MCF 10A (cell line): ENCODE measurements around the gene TUBGCP3. TPM values are rescaled to one million over a fixed set of nuclear protein-coding genes. Genes with fewer than 3 reads are reported as not detected.

Experiments
- BruUV-seq: library from RNA; stranded (reverse); fragments of 400-500 nt; replicated peaks from 2 replicates; lab custom pipeline; 2021; lab: Mats Ljungman, UMichigan
- CTCF ChIA-PET: fragments of 300-600 bp; sonication (Branson Sonifier 250); formaldehyde crosslinking; extraction: SDS; loops from one replicate; lab custom pipeline; 2021; ENCODE audit warnings: antibody characterized with exemption, inconsistent platforms; lab: Yijun Ruan, JAX
- POLR2A ChIA-PET: fragments of 300-600, 350-650 bp; sonication (Branson Sonifier 250); formaldehyde crosslinking; extraction: SDS; loops from one replicate; lab custom pipeline; 2020; ENCODE audit warnings: antibody characterized with exemption, inconsistent platforms; lab: Yijun Ruan, JAX
- DNase-seq: peaks from one replicate; pipeline ENCODE4 v3.0.0-alpha.2; 2018; ENCODE audit not compliant: unreplicated experiment
- H3K27ac Mint-ChIP-seq: one replicate; pipeline ENCODE4 v1.8.0; 2022; ENCODE audit warnings: mild to moderate bottlenecking, low read depth, mixed read lengths; ENCODE audit not compliant: unreplicated experiment
- H3K27me3 Mint-ChIP-seq: one replicate; pipeline ENCODE4 v1.8.0; 2022; ENCODE audit warnings: mixed read lengths; ENCODE audit not compliant: insufficient read depth, unreplicated experiment
- H3K36me3 Mint-ChIP-seq: one replicate; pipeline ENCODE4 v1.8.0; 2022; ENCODE audit warnings: mild to moderate bottlenecking, moderate library complexity, mixed read lengths; ENCODE audit not compliant: insufficient read depth, unreplicated experiment
- H3K4me1 Mint-ChIP-seq: one replicate; pipeline ENCODE4 v1.8.0; 2022; ENCODE audit warnings: mixed read lengths; ENCODE audit not compliant: insufficient read depth, unreplicated experiment
- H3K4me3 Mint-ChIP-seq: one replicate; pipeline ENCODE4 v1.8.0; 2022; ENCODE audit warnings: mild to moderate bottlenecking, moderate library complexity, mixed read lengths; ENCODE audit not compliant: unreplicated experiment
- H3K9me3 Mint-ChIP-seq: one replicate; pipeline ENCODE4 v1.8.0; 2022; ENCODE audit warnings: mixed read lengths; ENCODE audit not compliant: unreplicated experiment
- CTCF ChIP-seq: fragments of 200-600 bp; IDR thresholded peaks from one replicate; pipeline ENCODE4 v1.8.0; 2022; ENCODE audit warnings: antibody characterized with exemption, mild to moderate bottlenecking; ENCODE audit not compliant: unreplicated experiment
- intact Hi-C: fragments of 100-400 bp; cut with micrococcal nuclease; formaldehyde crosslinking; loops from 2 replicates; pipeline ENCODE4 v1.14.1; 2022
- total RNA-seq: library from RNA; stranded (reverse); gene quantifications from 2 replicates; pipeline ENCODE4 v1.2.3, GENCODE V29; 2022

TUBGCP3 gene
- total RNA-seq, 1 experiment from 2014 or later = 35.7 TPM

- Mint-ChIP-seq H3K4me1 (peaks cover 13% of the 10 kb centered on the region), H3K36me3 (no peaks in the 10 kb centered on the region), H3K27me3 (no peaks in the 10 kb centered on the region), H3K9me3 (no peaks in the 10 kb centered on the region), H3K27ac (no peak overlapping the region), H3K4me3 (no peak overlapping the region)
- BruUV-seq = no TSS peak
- ChIA-PET CTCF (interaction anchor here (0.6 kb wide), 1 partner anchor 1182 kb away, joined by 3 read pairs; no protein-coding TSS in a partner anchor), POLR2A (interaction anchor here (1.2 kb wide), 1 partner anchor 13 kb away, joined by 3 read pairs; the partner anchor contains the start of gene TUBGCP3)
- no peak for DNase-seq
- no peak for TF ChIP-seq CTCF
- intact Hi-C loops = no loop called here
These were observed 12.9 kb downstream of the TUBGCP3 start for GRCh38 chr13:112574834-112575613.

- POLR2A ChIA-PET = interaction anchor here (1.2 kb wide), 1 partner anchor 14 kb away, joined by 3 read pairs; the partner anchor contains the start of gene TUBGCP3
- no peak for TF ChIP-seq CTCF
- intact Hi-C loops = no loop called here
- Mint-ChIP-seq H3K27ac (no peak overlapping the region), H3K36me3 (no peaks in the 10 kb centered on the region), H3K4me1 (peaks cover 13% of the 10 kb centered on the region), H3K4me3 (no peak overlapping the region), H3K9me3 (no peaks in the 10 kb centered on the region), H3K27me3 (no peaks in the 10 kb centered on the region)
- CTCF ChIA-PET = interaction anchor here (0.6 to 0.7 kb wide), 3 partner anchors 17 to 1182 kb away, joined by 3 to 5 read pairs (median 3); no protein-coding TSS in a partner anchor
- no peak for DNase-seq
- no TSS peak for BruUV-seq
These were observed 13.5 kb downstream of the TUBGCP3 start for GRCh38 chr13:112574416-112574815.

GRCh38 chr13:112573710-112574109 lies 14.2 kb downstream of the TUBGCP3 start:
- no peaks in the 10 kb centered on the region for H3K27me3 Mint-ChIP-seq
- BruUV-seq = no TSS peak
- no peak overlapping the region for H3K27ac Mint-ChIP-seq
- ChIA-PET CTCF (interaction anchor here (0.6 to 1.0 kb wide), 6 partner anchors 16 to 1085 kb away, joined by 3 to 6 read pairs (median 4); no protein-coding TSS in a partner anchor), POLR2A (interaction anchor here (0.9 to 1.2 kb wide), 2 partner anchors 10 to 15 kb away, joined by 3 read pairs; partner anchors contain the start of gene TUBGCP3)
- H3K4me3 Mint-ChIP-seq = no peak overlapping the region
- TF ChIP-seq CTCF = no peak
- H3K9me3 Mint-ChIP-seq = no peaks in the 10 kb centered on the region
- H3K4me1 Mint-ChIP-seq = peaks cover 13% of the 10 kb centered on the region
- H3K36me3 Mint-ChIP-seq = no peaks in the 10 kb centered on the region
- DNase-seq = no peak
- intact Hi-C loops = no loop called here

- Mint-ChIP-seq H3K27me3 (no peaks in the 10 kb centered on the region), H3K36me3 (no peaks in the 10 kb centered on the region), H3K27ac (no peak overlapping the region), H3K9me3 (no peaks in the 10 kb centered on the region), H3K4me1 (peaks cover 13% of the 10 kb centered on the region), H3K4me3 (no peak overlapping the region)
- ChIA-PET CTCF (interaction anchor here (0.6 to 1.0 kb wide), 2 partner anchors 34 to 800 kb away, joined by 3 to 6 read pairs; no protein-coding TSS in a partner anchor), POLR2A (no interaction called here)
- no peak for TF ChIP-seq CTCF
- intact Hi-C loops = no loop called here
- DNase-seq = no peak
- BruUV-seq = no TSS peak
These were observed 15.6 kb downstream of the TUBGCP3 start for GRCh38 chr13:112572366-112572765.
